HEK293 (cell line): ENCODE measurements around the gene C22orf42.

Source experiments
- CTCF ChIA-PET: fragments of 350-600 bp; formaldehyde crosslinking; extraction: SDS; loops from one replicate; lab custom pipeline; 2021; ENCODE audit warnings: antibody characterized with exemption; lab: Yijun Ruan, JAX
- POLR2A ChIA-PET: fragments of 300-600 bp; formaldehyde crosslinking; extraction: SDS; loops from one replicate; lab custom pipeline; 2020; ENCODE audit warnings: antibody characterized with exemption, inconsistent platforms; lab: Yijun Ruan, JAX
- H3K27ac ChIP-seq: fragments of 200-500 bp; sonication (Bioruptor generic); 2 replicates; pipeline ENCODE4 v1.5.1; 2014; ENCODE audit warnings: low read depth, low read length, control low read depth, inconsistent platforms; ENCODE audit errors: extremely low read depth
- H3K36me3 ChIP-seq, 2 experiments: fragments of 200-500 bp in 1 of 2; sonication (Bioruptor generic) in 1 of 2; 1 replicate in 1 of 2; 2 replicates in 1 of 2; pipeline ENCODE4 v1.5.1; 2014 to 2017; ENCODE audit warnings: inconsistent platforms in 2 of 2, low read length in 2 of 2; ENCODE audit not compliant: control insufficient read depth in 2 of 2, insufficient read depth in 1 of 2
- H3K4me1 ChIP-seq: fragments of 200-500 bp; sonication (Bioruptor generic); 2 replicates; pipeline ENCODE4 v1.5.1; 2014; ENCODE audit warnings: mild to moderate bottlenecking, low read length, inconsistent platforms; ENCODE audit not compliant: control insufficient read depth, insufficient read depth
- H3K4me3 ChIP-seq: 2 replicates; pipeline ENCODE4 v1.5.1; 2011; ENCODE audit warnings: low read depth, mild to moderate bottlenecking, control low read depth, low read length, moderate library complexity
- H3K9me3 ChIP-seq: fragments of 200-500 bp; sonication (Bioruptor generic); 2 replicates; pipeline ENCODE4 v1.5.1; 2014; ENCODE audit warnings: low read depth, low read length, inconsistent platforms; ENCODE audit not compliant: control insufficient read depth, insufficient read depth
- ATF2 ChIP-seq: fragments of 450-650 bp; formaldehyde crosslinking; IDR thresholded peaks from 2 replicates; pipeline ENCODE4 v1.5.1; 2016; ENCODE audit warnings: missing biosample characterization, missing genetic modification characterization, low read depth
- FEZF1 ChIP-seq: fragments of 450-650 bp; formaldehyde crosslinking; IDR thresholded peaks from 2 replicates; pipeline ENCODE4 v1.5.1; 2016; ENCODE audit warnings: missing biosample characterization, missing genetic modification characterization
- INSM2 ChIP-seq: fragments of 450-650 bp; formaldehyde crosslinking; IDR thresholded peaks from 2 replicates; pipeline ENCODE4 v1.5.1; 2016; ENCODE audit warnings: missing biosample characterization, missing genetic modification characterization
- RBAK ChIP-seq: fragments of 450-650 bp; formaldehyde crosslinking; IDR thresholded peaks from 2 replicates; pipeline ENCODE4 v1.5.1; 2016; ENCODE audit warnings: missing biosample characterization, missing genetic modification characterization
- SP3 ChIP-seq: fragments of 450-650 bp; formaldehyde crosslinking; IDR thresholded peaks from 2 replicates; pipeline ENCODE4 v1.5.1; 2016; ENCODE audit warnings: missing biosample characterization, missing genetic modification characterization
- SP7 ChIP-seq: fragments of 450-650 bp; formaldehyde crosslinking; IDR thresholded peaks from 2 replicates; pipeline ENCODE4 v1.5.1; 2016; ENCODE audit warnings: missing biosample characterization, missing genetic modification characterization
- ZBTB21 ChIP-seq: fragments of 450-650 bp; formaldehyde crosslinking; IDR thresholded peaks from 2 replicates; pipeline ENCODE4 v1.5.1; 2017; ENCODE audit warnings: missing biosample characterization, missing genetic modification characterization
- ZBTB7A ChIP-seq: fragments of 450-650 bp; formaldehyde crosslinking; IDR thresholded peaks from 2 replicates; pipeline ENCODE4 v1.5.1; 2016; ENCODE audit warnings: low read depth, missing biosample characterization, missing genetic modification characterization
- ZNF133 ChIP-seq: fragments of 450-650 bp; formaldehyde crosslinking; IDR thresholded peaks from 2 replicates; pipeline ENCODE4 v1.5.1; 2016; ENCODE audit warnings: missing biosample characterization, missing genetic modification characterization
- ZNF155 ChIP-seq: fragments of 450-650 bp; formaldehyde crosslinking; IDR thresholded peaks from 2 replicates; pipeline ENCODE4 v1.5.1; 2016; ENCODE audit warnings: missing biosample characterization, missing genetic modification characterization
- ZNF2 ChIP-seq: fragments of 450-650 bp; formaldehyde crosslinking; IDR thresholded peaks from 2 replicates; pipeline ENCODE4 v1.5.1; 2016; ENCODE audit warnings: missing biosample characterization, missing genetic modification characterization
- ZNF26 ChIP-seq: fragments of 450-650 bp; formaldehyde crosslinking; IDR thresholded peaks from 2 replicates; pipeline ENCODE4 v1.5.1; 2016; ENCODE audit warnings: missing biosample characterization, missing genetic modification characterization
- ZNF274 ChIP-seq, 2 experiments: fragments of 200-500 bp in 1 of 2; fragments of 450-650 bp in 1 of 2; sonication (Bioruptor generic) in 1 of 2; formaldehyde crosslinking in 1 of 2; IDR thresholded peaks; 2 replicates each; pipeline versions ENCODE4 v1.5.1 to v1.6.1; 2014 to 2016; ENCODE audit warnings: borderline replicate concordance in 1 of 2, inconsistent platforms in 1 of 2, low read length in 1 of 2, missing biosample characterization in 1 of 2, missing genetic modification characterization in 1 of 2
- ZNF394 ChIP-seq: fragments of 450-650 bp; formaldehyde crosslinking; IDR thresholded peaks from 2 replicates; pipeline ENCODE4 v1.5.1; 2016; ENCODE audit warnings: missing biosample characterization, missing genetic modification characterization, mild to moderate bottlenecking, moderate library complexity, borderline replicate concordance
- ZNF404 ChIP-seq: fragments of 450-650 bp; formaldehyde crosslinking; IDR thresholded peaks from 2 replicates; pipeline ENCODE4 v1.5.1; 2017; ENCODE audit warnings: missing biosample characterization, missing genetic modification characterization
- ZNF561 ChIP-seq: fragments of 450-650 bp; IDR thresholded peaks from 2 replicates; pipeline ENCODE4 v1.5.1; 2018; ENCODE audit warnings: missing biosample characterization, missing genetic modification characterization, borderline replicate concordance
- TF ChIP-seq, protein P1 (sequence below): fragments of 450-650 bp; formaldehyde crosslinking; optimal IDR thresholded peaks from 2 replicates; pipeline ENCODE3; 2016; ENCODE audit warnings: missing biosample characterization, mild to moderate bottlenecking, missing genetic modification characterization
- TF ChIP-seq, protein P2 (sequence below): fragments of 450-650 bp; formaldehyde crosslinking; IDR thresholded peaks from 2 replicates; pipeline ENCODE4 v1.5.1; 2016; ENCODE audit warnings: missing biosample characterization, missing genetic modification characterization
- TF ChIP-seq, protein P3 (sequence below): fragments of 450-650 bp; formaldehyde crosslinking; IDR thresholded peaks from 2 replicates; pipeline ENCODE4 v1.5.1; 2016; ENCODE audit warnings: missing biosample characterization, missing genetic modification characterization

Gene C22orf42

DNA sequence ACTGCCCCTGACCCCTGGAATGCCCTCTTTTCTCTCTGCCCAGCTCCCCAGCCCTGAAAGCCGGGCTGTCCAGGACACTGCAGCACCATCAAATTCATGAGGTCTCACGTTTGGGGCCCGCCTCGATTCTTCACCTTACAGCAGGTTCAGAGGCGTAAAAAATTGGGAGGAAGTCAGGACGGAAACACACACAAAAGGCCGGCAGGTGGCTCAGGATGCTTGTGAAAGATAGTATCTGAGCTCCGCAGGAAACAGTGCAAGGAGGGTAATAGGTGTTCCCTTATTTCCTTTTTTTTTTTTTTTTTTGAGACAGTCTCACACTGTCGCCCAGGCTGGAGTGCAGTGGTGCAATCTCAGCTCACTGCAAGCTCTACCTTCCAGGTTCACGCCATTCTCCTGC, 41.6 kb upstream of the C22orf42 start:
- CTCF ChIA-PET = interaction anchor here (0.6 to 0.7 kb wide), 4 partner anchors 18 to 544 kb away, joined by 3 to 4 read pairs (median 3); no protein-coding TSS in a partner anchor
- H3K9me3 ChIP-seq = no peaks in the 10 kb centered on the region
- H3K4me3 ChIP-seq = no peak overlapping the region
- POLR2A ChIA-PET = no interaction called here
- 0 out of 2 replicates have a peak, but pooled peaks cover 3% of the 10 kb centered on the region for H3K4me1 ChIP-seq
- TF ChIP-seq ATF2 (tag by site-specific recombination) (no peak), ZNF2 (no peak), ZNF561 (tag by site-specific recombination) (no peak), ZNF155 (no peak), ZNF26 (tag by site-specific recombination) (no peak), ZBTB7A (no peak)
- no peaks in the 10 kb centered on the region for H3K36me3 ChIP-seq
- H3K27ac ChIP-seq = no peak overlapping the region

GRCh38 chr22:32199961-32200360, 40.9 kb upstream of the C22orf42 start:
- no peak for TF ChIP-seq ATF2 (tag by site-specific recombination)
- TF ChIP-seq ZBTB21 (tag by site-specific recombination) = no peak
- no peak for TF ChIP-seq RBAK
- TF ChIP-seq INSM2 (tag by site-specific recombination) = no peak
- TF ChIP-seq, protein P1, sequence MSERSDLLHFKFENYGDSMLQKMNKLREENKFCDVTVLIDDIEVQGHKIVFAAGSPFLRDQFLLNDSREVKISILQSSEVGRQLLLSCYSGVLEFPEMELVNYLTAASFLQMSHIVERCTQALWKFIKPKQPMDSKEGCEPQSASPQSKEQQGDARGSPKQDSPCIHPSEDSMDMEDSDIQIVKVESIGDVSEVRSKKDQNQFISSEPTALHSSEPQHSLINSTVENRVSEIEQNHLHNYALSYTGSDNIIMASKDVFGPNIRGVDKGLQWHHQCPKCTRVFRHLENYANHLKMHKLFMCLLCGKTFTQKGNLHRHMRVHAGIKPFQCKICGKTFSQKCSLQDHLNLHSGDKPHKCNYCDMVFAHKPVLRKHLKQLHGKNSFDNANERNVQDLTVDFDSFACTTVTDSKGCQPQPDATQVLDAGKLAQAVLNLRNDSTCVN (tag by site-specific recombination) = no peak
- TF ChIP-seq ZNF133 (tag by site-specific recombination) = no peak
- TF ChIP-seq ZNF274 (IDR thresholded peaks at IDR 0.05; ENCODE audit: low read length) = no peak
- no peak for TF ChIP-seq ZNF274 (tag by site-specific recombination; IDR thresholded peaks at IDR 0.05; ENCODE audit: borderline replicate concordance)
- H3K36me3 ChIP-seq = no peaks in the 10 kb centered on the region
- no peak overlapping the region for H3K27ac ChIP-seq
- ChIA-PET CTCF (no interaction called here), POLR2A (no interaction called here)
- 0 out of 2 replicates have a peak, but pooled peaks cover 3% of the 10 kb centered on the region for H3K4me1 ChIP-seq
- no peak overlapping the region for H3K4me3 ChIP-seq
- H3K9me3 ChIP-seq = no peaks in the 10 kb centered on the region

- H3K4me3 ChIP-seq = no peak overlapping the region
- H3K9me3 ChIP-seq = no peaks in the 10 kb centered on the region
- ChIA-PET POLR2A (no interaction called here), CTCF (interaction anchor here (0.5 to 0.6 kb wide), 2 partner anchors 66 to 178 kb away, joined by 3 read pairs; no protein-coding TSS in a partner anchor)
- H3K27ac ChIP-seq = no peak overlapping the region
- no peaks in the 10 kb centered on the region for H3K36me3 ChIP-seq
- H3K4me1 ChIP-seq = 0 out of 2 replicates have a peak, but pooled peaks cover 3% of the 10 kb centered on the region
- TF ChIP-seq SP3 (tag by site-specific recombination) (no peak), FEZF1 (no peak), ZNF404 (no peak), ZNF394 (no peak), SP7 (no peak)
- TF ChIP-seq, protein P2, sequence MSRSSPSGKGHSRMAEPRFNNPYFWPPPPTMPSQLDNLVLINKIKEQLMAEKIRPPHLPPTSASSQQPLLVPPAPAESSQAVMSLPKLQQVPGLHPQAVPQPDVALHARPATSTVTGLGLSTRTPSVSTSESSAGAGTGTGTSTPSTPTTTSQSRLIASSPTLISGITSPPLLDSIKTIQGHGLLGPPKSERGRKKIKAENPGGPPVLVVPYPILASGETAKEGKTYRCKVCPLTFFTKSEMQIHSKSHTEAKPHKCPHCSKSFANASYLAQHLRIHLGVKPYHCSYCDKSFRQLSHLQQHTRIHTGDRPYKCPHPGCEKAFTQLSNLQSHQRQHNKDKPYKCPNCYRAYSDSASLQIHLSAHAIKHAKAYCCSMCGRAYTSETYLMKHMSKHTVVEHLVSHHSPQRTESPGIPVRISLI = no peak
- TF ChIP-seq, protein P3, sequence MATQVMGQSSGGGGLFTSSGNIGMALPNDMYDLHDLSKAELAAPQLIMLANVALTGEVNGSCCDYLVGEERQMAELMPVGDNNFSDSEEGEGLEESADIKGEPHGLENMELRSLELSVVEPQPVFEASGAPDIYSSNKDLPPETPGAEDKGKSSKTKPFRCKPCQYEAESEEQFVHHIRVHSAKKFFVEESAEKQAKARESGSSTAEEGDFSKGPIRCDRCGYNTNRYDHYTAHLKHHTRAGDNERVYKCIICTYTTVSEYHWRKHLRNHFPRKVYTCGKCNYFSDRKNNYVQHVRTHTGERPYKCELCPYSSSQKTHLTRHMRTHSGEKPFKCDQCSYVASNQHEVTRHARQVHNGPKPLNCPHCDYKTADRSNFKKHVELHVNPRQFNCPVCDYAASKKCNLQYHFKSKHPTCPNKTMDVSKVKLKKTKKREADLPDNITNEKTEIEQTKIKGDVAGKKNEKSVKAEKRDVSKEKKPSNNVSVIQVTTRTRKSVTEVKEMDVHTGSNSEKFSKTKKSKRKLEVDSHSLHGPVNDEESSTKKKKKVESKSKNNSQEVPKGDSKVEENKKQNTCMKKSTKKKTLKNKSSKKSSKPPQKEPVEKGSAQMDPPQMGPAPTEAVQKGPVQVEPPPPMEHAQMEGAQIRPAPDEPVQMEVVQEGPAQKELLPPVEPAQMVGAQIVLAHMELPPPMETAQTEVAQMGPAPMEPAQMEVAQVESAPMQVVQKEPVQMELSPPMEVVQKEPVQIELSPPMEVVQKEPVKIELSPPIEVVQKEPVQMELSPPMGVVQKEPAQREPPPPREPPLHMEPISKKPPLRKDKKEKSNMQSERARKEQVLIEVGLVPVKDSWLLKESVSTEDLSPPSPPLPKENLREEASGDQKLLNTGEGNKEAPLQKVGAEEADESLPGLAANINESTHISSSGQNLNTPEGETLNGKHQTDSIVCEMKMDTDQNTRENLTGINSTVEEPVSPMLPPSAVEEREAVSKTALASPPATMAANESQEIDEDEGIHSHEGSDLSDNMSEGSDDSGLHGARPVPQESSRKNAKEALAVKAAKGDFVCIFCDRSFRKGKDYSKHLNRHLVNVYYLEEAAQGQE (tag by site-specific recombination) = no peak
These were observed 40.2 kb upstream of the C22orf42 start for GRCh38 chr22:32199341-32199740.
